ENCODE results near the gene FBXL20.

GRCh38 chr17:39244016-39244599 lies 157.3 kb downstream of the FBXL20 start:
- TF ChIP-seq CTCF (IDR thresholded peaks at IDR 0.05) (no peak), POLR2A (IDR thresholded peaks at IDR 0.05) (no peak)

Data from prostate gland (tissue), 2 donors.